HG03045 (cell line): ENCODE measurements around the gene RC3H1.
"Not testable (repeated sequence)": the region's sequence is repeated elsewhere in the genome, so short reads cannot be mapped to it uniquely, and the experiment has no call there.

Experiments used
- ATAC-seq: cut with Tn5 transposase; IDR thresholded peaks from one replicate; pipeline ENCODE4 v1.9.1; 2021; ENCODE audit warnings: mild to moderate bottlenecking, moderate library complexity; ENCODE audit not compliant: unreplicated experiment

The RC3H1 gene

GRCh38 chr1:173963477-173963876, 58.7 kb downstream of the RC3H1 start:
- ATAC-seq: no peak

- ATAC-seq: no peak
Measured at GRCh38 chr1:173960625-173961024, 61.5 kb downstream of the RC3H1 start.

GRCh38 chr1:173954179-173954578, 68.0 kb downstream of the RC3H1 start:
- no peak for ATAC-seq

DNA sequence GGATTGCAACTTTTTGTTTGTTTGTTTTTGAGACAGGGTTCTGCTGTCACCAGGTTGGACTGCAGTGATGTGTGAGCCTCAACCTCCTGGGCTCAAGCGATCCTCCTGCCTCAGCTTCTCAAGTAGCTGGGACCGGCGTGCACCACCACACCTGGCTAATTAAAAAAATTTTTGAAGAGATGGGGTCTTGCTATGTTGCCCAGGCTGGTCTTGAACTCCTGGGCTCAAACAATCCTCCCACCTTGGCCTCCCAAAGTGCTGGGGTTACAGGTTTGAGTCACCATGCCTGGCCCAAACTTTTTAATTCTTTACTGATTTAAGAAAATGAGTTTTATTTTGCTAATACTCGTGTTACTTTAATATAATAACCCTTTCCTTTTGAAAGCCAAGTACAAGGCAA, 73.6 kb downstream of the RC3H1 start:
- ATAC-seq: no peak

DNA sequence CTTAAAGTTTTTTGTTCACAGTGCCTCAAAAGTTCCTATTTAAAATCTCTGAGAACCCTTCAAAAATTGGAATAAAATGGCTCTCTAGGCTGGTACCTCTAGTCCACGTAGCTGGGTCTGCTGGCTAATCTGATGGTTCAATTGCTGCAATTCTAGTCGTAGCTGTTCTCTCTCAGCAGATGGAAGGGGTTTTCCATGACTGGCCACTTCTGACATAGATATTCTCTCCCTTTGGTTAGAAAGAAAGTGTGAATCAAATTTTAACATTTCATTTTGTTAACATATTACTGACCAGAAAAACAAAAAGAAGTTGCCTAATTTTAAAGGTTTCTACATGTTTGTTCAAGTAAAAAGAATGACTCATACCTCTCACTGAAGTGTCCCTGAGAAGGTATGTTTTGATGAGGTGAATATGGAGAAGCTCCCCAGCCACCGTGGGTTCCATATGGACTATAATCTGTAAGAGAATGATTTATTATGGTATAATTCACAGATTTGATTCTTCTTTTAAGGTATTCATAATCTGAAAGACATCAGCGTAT, 75.7 kb downstream of the RC3H1 start:
- no peak for ATAC-seq

DNA sequence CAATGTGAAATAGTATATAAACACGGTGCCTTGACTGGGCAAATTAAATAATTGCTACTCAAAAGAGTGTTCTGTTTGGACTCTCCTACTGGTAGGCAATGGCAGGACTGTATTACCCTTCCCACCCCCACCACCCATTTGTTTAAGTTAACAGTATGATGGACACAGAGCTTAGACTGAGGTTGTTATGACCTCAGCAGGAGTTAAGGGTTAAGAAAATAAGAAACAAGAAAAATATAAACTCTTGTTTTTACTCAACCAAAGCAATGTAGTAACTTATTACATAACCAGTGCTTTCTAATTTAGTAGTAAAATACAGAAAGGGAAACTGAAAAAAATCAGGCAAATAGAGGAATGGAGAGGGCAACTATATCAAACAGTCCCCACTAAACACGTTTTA, 85.1 kb downstream of the RC3H1 start:
- ATAC-seq: no peak

DNA sequence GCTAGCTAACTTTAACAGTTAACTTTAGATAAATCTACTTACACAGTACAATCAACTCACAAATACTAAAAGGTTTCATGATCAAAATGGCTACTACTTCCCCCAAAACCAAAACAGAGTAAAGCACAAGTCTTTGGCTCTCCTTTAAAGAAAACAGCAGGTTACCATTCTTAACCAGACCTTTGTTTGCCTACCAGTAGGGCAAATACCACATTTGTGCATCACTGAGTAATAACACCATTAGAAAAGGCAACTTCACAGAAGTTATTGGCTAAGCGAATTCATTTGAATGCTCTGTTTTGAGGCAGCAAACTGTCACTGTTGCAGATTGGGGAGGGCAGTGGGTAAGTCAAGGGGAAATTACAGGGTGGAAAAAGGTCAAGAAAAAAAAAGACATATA, 87.7 kb downstream of the RC3H1 start:
- no peak for ATAC-seq

DNA sequence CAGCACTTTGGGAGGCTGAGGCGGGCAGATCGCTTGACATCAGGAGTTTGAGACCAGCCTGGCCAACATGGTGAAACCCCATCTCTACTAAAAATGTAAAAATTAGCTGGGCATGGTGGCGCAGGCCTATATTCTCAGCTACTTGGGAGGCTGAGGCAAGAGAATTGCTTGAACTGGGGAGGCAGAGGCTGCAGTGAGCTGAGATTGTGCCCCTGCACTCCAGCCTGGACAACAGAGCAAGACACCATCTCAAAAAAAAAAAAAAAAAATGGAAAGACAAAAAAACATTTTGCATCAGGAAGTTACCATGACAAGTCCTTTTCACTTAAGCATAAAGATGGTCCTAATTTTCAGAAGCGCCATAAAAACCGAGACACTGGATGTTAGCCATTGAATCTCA, 91.6 kb downstream of the RC3H1 start:
- not testable (repeated sequence) for ATAC-seq

GRCh38 chr1:173925306-173926242, 96.6 kb downstream of the RC3H1 start:
- ATAC-seq: no peak

- ATAC-seq: no peak
Measured at GRCh38 chr1:173920861-173921260, 101.3 kb downstream of the RC3H1 start.

- no peak for ATAC-seq
Measured at GRCh38 chr1:173917635-173918493, 104.3 kb downstream of the RC3H1 start.

DNA sequence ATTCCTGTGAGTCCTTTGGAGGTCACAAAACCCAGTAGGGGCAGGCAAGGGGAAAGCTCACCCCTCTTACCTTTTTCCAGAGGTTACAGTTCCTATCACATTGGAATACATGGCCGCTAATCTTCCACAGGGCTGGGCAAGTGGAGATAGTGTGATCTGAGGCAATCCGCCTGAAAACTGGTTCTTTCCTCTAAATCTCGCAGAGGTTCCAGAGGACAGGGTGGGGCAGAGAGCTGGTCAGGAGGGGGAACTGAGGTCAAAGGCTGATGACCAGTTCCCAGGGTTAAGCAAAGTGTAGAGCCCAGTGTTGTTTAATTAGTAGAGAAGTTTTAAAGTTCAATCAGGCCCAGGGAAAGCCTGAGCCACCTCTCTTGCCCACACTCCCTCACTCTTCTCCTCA, 105.0 kb downstream of the RC3H1 start, which contains the start of gene SERPINC1:
SERPINC1 (minus strand) TSS at position 179 of the 400 bp plus-strand sequence; CDS start at position 111, 68 bp downstream.
- no peak for ATAC-seq

DNA sequence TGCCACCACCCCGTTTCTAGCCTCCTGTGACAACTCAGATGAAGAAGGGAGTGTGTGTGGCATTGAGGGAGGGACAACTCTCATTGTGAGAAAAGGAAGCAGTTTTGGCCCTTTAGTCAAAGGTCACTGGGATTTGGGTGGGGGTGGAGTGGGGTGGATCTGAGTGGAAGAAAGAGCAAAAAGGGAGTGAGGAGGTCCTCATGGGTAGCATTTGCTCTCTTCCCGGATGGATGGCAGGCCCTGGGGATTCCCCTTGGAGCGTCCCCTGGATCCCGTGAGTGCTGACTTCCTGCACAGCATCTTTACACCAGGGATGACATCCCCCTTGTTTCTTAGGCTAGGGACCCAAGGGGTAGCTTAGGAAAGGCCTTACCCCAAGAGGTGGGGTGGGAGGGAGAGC, 105.5 kb downstream of the RC3H1 start:
- ATAC-seq: no peak

- no peak for ATAC-seq
Measured at GRCh38 chr1:173915596-173915995, 106.6 kb downstream of the RC3H1 start.

DNA sequence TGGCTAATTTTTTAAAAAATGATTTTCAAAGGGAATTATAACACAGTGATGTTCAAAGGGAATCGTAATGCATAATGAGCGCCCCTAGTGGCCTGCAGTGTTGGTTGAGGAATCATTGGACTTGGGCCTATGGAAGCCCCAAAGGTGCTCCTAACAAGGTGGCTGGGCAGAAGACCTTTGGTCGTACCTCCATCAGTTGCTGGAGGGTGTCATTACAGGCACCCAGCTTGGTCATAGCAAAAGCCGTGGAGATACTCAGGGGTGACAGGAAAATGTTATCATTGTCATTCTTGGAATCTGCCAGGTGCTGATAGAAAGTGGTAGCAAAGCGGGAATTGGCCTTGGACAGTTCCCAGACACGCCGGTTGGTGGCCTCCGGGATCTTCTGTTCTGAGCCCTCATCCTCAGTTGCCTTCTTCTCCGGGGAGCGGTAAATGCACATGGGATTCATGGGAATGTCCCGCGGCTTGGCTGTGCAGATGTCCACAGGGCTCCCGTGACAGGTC, 107.7 kb downstream of the RC3H1 start:
- ATAC-seq: no peak

DNA sequence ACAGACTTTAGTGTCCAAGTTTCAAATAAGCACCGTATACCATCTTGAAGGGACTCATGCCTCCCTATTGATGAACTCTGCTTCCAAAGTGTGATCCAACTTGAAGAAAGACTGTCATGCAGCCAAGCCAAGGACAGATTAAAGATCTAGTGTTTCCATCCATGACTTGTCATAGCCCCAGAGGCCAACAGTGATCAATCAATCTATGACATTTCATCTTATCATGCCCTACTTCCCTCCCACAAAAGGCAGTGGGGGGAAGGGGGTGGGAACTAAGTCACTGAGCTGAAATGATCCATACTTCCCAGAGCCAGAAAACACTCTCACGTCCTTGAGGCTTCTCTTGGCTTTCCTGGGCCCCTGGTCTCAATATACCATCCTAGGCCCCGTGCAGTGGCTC, 109.0 kb downstream of the RC3H1 start:
- no peak for ATAC-seq

GRCh38 chr1:173903827-173904531, 118.2 kb downstream of the RC3H1 start:
- ATAC-seq: no peak

DNA sequence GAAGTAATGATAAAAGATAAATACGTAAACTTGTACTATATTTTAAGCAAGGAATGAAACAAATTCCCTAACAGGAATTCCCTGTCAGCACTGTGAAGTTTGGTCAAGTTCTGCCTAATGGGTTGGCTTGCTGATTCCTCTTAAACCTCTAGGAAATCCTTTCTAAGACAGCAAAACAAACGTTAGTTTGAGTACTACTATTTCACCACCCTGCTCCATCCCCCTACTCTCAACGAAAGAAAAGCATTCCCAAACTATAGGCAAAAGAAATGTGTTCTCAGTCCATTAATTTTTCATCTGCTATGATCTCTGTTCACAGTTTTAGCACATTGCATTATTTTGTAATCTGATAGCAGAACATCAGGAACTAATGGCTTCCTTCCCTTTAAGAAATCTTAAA, 121.2 kb downstream of the RC3H1 start:
- ATAC-seq: no peak

GRCh38 chr1:173900427-173900826, 121.7 kb downstream of the RC3H1 start:
- no peak for ATAC-seq

- ATAC-seq: no peak
Measured at GRCh38 chr1:173894189-173894588, 128.0 kb downstream of the RC3H1 start.

- no peak for ATAC-seq
Measured at GRCh38 chr1:173893611-173894010, 128.5 kb downstream of the RC3H1 start.
